A673 (cell line): ENCODE measurements around the gene SLC22A1.

ENCODE experiments used
- CTCF ChIP-seq: fragments of 300-800, 200-600 bp; sonication (generic); conservative IDR thresholded peaks from 2 replicates; pipeline ENCODE4 v1.5.1; 2017; ENCODE audit warnings: low read depth, mild to moderate bottlenecking, antibody characterized with exemption, low read length, moderate library complexity, mixed read lengths
- EZH2 ChIP-seq: fragments of 200-600 bp; sonication (generic); IDR thresholded peaks from 2 replicates; pipeline ENCODE4 v1.6.1; 2017; ENCODE audit warnings: borderline replicate concordance, low read depth, mild to moderate bottlenecking, mixed read lengths, antibody characterized with exemption, low read length; ENCODE audit not compliant: poor library complexity, severe bottlenecking

GRCh38 chr6:160079686-160080043 is 42.0 kb upstream of the SLC22A1 start:
- TF ChIP-seq EZH2 (no peak), CTCF (no peak)
